Subcutaneous adipose tissue (tissue), 4 donors: ENCODE results near the gene NCOA1. TPM values are rescaled to one million over a fixed set of nuclear protein-coding genes. Genes with fewer than 3 reads are reported as not detected.

ENCODE experiments used
- CTCF ChIP-seq: fragments of 450-650 bp; IDR thresholded peaks from one replicate; pipeline ENCODE4 v1.5.1; 2016; ENCODE audit warnings: low read depth, mild to moderate bottlenecking, control low read depth, antibody characterized with exemption, moderate library complexity
- total RNA-seq, 4 donors: library from RNA; depleted of rRNA; stranded (reverse); fragments of >200 nt; gene quantifications; one replicate each; pipeline ENCODE4 v1.1.0, GENCODE V29; 2016

Gene NCOA1
- 10 to 100 TPM; 48.2 to 84.6 (median 53.1) TPM for total RNA-seq

DNA sequence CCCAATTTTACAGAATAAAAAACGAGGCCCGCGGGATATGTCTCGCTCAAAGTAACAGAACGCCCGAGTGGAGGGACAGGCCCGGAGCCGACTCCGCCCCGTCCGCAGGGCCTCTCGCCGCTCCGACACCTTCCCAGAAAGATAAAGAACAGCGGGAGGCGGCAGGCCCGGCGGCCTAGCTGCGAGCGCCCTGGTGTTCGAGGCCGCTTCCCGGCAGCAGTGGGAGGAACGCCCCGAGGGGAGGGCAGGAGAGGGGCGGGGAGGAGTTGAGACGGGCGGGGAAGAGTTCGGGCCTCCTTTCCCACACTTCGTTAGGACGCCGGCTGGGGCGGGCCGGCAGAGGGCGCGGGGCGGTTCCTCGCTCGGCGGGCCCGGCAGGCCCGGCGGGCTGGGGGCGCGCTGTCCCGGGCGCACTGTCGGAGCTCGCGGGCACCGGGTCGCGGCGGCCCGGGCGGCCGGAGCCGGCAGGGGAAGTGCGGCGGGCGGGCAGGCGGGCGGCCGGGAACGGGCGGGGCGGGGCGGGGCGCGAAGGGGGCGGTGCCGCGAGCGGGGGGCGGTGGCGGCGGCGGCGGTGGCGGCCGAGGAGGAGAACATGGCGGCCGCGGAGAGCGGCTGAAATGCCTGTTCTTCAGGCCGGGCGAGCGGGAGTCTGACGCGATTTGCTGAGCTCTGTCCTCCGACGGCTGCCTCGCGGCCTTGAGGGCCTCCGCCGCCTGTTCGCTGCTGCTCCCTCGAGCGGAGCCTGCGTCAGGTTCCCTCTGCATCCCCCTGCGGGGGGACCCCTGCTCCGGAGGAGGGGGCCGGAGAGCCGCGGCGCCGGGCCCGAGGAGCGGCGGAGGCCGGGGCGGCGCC lies at the start of gene NCOA1:
Gene NCOA1 (plus strand): TSS at position 565 of the 852 bp plus-strand sequence. CDS start 167,424 bp downstream, outside the sequence.
- no peak for TF ChIP-seq CTCF

- TF ChIP-seq CTCF = no peak
Measured at GRCh38 chr2:24448797-24449196, 42.3 kb upstream of the NCOA1 start.

- TF ChIP-seq CTCF = no peak
Measured at GRCh38 chr2:24449344-24449743, 41.7 kb upstream of the NCOA1 start.

GRCh38 chr2:24451805-24452501 lies 39.1 kb upstream of the NCOA1 start:
- TF ChIP-seq CTCF = no peak

DNA sequence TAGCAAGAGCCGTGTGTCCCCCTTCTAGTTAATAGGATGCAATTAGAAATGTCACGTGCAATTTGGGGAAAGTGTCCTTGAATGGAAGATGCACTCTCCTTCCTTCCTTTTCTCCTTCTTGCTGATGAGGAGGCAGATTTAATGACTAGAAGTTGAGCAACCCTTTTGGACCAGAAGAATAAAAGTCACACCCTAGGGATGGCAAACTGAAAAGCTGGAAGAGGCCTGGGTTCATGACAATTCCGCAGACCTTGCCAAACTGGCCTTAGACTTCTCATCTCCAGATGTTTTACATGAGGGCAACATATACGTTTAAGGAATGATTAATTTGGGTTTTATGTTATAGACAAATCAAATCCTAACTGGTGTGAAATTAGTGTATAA lies 38.6 kb upstream of the NCOA1 start:
- TF ChIP-seq CTCF = no peak

- TF ChIP-seq CTCF = no peak
Measured at GRCh38 chr2:24453379-24454073, 37.5 kb upstream of the NCOA1 start.

DNA sequence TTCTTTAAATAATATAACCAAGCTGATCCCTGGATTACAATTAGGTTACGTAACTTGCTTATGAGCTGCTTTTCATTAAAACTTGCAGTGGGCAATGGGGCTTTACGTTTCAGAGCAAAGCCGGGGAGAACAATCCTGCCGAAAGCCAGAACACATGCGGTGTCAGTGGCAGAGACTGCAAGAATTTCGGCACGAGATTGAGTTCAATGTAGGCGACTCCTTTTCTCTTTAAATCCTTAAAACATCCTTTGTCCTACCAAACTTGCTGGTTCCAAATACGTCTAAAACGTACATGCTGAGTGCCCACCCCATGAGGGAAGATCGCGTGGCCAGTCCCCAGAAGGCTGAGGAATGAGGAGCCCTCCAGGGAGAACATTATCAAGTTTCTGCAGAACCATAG lies 36.8 kb upstream of the NCOA1 start:
- TF ChIP-seq CTCF = no peak
